Fibroblast of the conjunctiva (primary cell): ENCODE measurements around the gene PNPLA8.

Experiments used
- DNase-seq: peaks from one replicate; pipeline ENCODE4 v3.0.0-alpha.2; 2010; ENCODE audit warnings: low read depth

PNPLA8 gene

DNA sequence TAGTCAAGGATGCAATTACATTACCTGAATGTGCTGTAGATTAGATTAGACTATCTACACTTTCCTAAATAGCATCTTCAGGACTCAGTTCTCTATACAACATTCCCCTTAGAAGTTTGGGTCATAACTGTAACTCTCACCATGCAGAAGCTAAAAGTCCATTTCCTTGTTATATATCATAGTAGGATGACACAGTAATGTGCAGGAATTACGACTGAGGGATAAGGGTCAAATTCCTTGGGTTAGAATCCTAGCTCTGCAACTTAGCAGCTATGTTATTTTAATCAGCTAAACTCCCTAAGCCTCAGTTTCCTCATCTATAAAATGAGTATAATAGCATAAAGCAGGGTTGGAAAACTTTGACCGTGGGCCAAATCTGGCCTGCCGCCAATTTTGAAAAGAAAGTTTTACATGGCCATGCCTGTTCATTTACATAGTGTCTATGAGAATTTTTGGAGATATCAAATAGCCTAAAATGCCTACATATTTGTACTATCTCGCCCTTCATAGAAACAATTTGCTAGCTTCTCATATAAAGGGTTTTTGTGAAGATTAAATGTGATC, 84.5 kb downstream of the PNPLA8 start:
- DNase-seq: no peak

DNA sequence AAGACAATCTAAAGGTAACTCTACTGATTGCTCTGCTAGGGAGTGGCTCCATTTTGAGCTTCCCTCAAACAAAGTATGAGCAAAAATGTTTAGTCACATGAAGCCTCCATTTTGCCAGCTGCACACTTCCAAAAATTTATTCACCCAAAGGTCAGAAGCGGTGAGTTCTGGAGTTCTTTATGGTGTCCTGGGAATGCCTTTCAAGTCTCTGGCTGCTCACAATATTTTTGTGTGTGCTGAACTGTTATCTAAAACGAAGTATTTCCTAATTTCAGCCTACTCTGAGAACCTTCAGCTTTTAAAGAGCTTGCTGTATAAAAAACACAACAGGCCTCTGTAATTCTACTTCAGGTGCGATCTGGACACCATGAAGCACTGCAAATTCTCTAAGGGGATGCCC, 85.3 kb downstream of the PNPLA8 start:
- DNase-seq: no peak

DNA sequence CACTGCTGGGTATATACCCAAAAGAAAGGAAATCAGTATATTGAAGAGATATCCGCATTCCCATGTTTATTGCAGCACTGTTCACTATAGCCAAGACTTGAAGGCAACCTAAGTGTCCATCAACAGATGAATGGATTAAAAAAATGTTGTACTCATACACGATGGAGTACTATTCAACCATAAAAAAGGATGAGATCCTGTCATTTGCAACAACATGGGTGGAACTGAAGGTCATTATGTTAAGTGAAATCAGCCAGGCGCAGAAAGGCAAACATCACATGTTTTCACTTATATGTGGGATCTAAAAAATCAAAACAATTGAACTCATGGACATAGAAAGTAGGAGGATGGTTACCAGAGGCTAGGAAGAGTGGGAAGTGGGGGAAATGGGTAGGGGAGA, 89.0 kb downstream of the PNPLA8 start:
- no peak for DNase-seq

DNA sequence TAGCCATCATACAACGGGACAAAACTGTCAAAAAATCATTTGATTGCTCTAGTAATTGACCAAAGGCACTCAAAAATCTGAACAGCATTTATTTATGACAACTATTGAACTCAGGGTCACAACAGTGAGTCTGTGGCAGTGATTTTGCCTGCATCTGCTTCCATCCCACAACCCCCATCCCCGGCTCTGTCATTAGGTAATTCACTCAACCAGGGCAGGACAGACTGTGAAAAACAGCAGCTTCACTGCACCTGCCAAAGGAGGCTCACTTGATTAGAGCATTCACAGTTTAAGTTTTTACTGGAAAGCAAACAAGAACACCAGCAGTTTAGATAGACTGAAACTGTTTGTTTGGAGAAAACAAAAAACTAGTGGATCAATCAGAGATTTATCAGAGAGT, 91.9 kb downstream of the PNPLA8 start:
- no peak for DNase-seq

DNA sequence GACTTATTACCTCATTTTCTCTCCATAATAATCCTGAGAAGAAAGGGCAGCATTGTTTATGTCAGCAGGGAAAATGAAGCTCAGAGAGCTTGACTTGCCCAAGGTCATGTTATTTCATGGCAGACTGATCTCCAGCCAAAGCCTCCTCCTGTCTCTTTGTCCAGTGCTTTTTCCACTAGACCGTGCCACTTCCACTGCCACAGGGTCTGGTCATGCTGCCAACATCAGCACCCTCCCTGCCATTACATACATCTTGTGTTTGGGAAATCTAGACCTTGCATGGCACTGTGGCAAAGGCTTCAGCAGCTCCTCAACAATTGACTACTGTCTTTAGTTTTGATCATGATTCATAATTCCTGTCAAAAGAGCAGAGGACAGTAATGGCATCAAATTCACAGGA, 94.8 kb downstream of the PNPLA8 start:
- DNase-seq: no peak

DNA sequence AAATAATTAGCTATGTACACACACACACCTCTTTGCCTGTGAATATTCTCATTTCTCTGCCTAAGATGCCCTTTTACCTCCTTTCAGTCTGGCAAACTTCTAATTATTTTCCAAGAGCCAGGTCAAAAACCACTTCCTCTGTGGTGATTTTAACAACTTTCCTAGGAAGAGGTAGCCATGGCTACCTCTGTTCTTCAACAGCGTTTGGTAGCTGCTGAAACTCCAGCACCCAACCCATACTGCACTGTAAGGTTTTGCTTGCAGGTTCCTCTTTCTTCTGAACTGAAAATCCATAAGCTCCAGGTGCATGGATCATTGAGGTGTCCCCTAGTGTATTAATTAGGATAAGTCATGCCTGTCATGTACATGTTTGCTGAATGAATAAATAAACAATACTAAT, 95.3 kb downstream of the PNPLA8 start:
- no peak for DNase-seq

DNA sequence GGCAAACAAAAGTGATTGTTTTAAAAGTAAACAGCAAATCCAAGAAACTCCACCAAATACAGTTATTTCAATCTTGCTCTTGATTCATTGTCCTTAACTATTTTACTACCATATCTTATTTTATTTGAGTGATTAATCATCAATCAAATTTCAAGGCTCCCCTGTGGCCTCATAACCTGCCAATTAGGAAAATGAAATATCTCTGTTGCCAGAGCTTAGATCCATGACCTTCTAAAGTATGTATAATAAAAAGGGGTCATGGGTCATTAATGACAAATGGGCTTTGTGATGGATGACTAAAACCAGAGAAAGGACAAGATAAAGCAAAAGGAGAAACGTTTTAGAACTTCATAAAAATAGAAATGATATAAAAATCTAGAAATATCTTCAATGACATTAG, 98.2 kb downstream of the PNPLA8 start:
- DNase-seq: no peak

DNA sequence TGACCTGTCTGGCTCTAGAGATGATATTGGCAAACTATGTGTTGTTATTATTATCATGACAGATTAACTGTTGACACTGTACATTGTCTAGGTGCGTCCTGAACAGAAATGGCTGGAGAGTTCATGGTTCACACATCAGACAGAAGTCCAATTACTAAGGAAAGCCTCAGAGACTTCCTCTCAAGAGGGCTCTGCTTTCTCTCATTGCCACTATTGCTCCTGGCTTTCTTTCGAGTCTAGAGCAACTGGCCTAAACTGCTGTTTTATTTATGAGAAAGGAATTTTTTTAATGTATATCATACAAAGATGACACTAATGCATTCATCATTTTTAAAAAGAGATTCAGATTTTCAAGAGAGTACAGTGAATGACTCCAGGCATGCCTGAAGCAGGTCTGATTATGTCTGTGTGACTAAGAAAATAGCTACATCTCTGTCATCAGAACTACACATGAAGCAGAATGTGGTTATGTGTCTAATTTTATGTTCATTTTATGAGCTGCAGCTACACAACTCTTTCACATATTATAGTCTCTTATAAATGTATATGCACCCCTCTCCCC, 100.1 kb downstream of the PNPLA8 start:
- DNase-seq: no peak

DNA sequence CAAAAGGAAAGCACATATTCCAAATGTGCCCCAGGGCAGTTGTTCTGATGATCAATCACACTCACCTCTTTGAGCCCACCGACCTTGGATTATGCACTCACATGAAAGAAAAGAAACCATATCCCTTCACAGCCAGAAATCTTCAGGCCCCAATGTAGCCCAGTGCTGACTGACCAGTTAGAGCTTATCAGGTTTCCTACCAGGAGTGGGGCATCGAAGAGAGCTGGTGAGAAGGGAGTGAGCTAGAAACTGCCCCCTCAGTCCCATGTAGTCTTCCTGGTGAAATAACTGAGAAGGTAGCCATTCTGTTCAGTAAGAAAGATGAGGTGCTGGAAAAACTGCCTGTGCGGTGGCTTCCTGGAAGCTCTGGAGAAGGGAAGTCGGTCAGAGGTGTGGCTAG, 101.9 kb downstream of the PNPLA8 start:
- DNase-seq: no peak

DNA sequence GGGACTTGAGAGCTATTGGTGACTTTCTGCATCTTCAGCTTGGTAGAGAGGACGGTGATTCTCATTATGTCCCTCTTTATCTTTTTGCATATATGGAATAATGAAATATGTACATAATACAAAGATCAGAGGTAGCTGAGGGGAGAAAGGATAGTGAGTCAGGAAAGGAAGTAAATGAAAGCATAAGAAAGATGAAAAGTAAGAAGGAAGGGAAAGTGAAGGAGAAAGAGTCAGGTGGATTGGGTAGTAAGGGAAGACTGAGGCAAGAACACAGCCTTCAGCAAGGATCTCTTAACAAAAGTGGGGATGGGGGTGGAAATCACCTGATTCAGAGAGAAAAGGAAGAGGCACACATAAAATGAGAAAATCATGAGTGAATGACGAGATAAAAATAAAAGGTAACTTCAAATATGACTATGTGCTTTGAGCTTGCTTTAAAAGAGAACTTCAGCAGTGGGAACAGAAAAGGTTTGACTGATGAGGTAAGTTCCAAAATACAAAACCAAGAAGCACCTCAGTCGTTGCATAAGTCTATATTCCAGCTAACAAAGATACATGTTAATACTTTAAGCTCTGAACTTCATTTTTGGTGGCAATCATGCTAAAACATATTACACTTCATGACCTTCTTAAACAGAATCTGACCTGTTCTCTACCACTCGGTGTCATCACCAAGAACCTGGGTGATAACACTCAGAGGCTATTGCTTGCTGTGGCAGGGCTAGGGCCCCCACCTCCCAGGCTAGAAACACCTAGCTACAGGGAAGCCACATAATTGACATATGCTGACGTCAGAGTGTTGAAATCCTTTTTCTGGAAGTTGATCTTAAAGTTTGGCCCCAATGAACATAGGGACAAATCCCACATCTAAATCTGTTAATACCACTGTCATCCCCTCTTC, 102.6 kb downstream of the PNPLA8 start:
- no peak for DNase-seq

DNA sequence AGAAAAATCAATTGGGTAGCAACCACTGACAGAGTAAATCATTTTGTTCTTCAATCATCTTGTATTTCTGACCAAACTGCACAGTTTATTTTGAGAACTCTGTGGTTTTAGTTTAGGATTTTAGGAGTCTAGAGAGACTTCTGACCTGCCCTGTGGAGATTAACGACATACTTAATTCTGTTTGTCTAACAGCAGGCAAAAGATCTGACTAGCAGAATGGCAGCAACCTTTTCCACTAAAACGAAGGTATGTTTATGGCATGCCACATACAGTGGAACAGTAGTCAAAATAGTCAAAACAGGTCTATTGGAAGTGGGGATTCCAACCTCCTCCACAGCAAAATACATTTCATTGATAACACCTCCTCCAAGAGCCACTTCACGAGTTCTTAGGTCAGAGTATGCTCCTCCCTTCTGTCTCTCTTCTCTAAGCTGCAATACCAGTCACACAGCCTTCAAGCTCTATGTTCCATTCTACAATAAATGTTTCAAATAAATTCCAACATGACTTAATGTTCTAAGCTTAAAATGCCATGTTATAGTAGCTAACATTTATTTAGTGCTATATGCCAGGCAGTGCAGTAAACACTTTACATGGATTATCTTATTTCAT, 104.1 kb downstream of the PNPLA8 start:
- DNase-seq: no peak
